ENCODE data around the gene POR.
A peak's percentile ranks its signal among the peaks of the same experiment; 100 is the strongest.
"Not testable (repeated sequence)": the region's sequence is repeated elsewhere in the genome, so short reads cannot be mapped to it uniquely, and the experiment has no call there.

The POR gene

GRCh38 chr7:75883265-75883824, 31.6 kb upstream of the POR start:
- DNase-seq; intact Hi-C loops (cut with DNase I): not testable (repeated sequence)

- no peak for DNase-seq
- intact Hi-C loops (cut with DNase I): no loop called here
Measured at GRCh38 chr7:75884476-75884875, 30.5 kb upstream of the POR start.

GRCh38 chr7:75885036-75885435, 29.9 kb upstream of the POR start:
- intact Hi-C loops (cut with DNase I): no loop called here
- no peak for DNase-seq

GRCh38 chr7:75887669-75888369, 27.1 kb upstream of the POR start:
- DNase-seq: no peak
- intact Hi-C loops (cut with DNase I): no loop called here

- intact Hi-C loops (cut with DNase I): no loop called here
- peak; percentile 45 to 96 (median 74) for DNase-seq
Measured at GRCh38 chr7:75888464-75889222, 26.3 kb upstream of the POR start.

- intact Hi-C loops (cut with DNase I): no loop called here
- DNase-seq: no peak
Measured at GRCh38 chr7:75889223-75889825, 25.6 kb upstream of the POR start.

- intact Hi-C loops (cut with DNase I): no loop called here
- DNase-seq: no peak
Measured at GRCh38 chr7:75889826-75890225, 25.1 kb upstream of the POR start.

- intact Hi-C loops (cut with DNase I); DNase-seq: not testable (repeated sequence)
Measured at GRCh38 chr7:75891237-75891636, 23.7 kb upstream of the POR start.

- intact Hi-C loops (cut with DNase I): no loop called here
- no peak for DNase-seq
Measured at GRCh38 chr7:75891815-75892411, 23.0 kb upstream of the POR start.

- intact Hi-C loops (cut with DNase I): no loop called here
- no peak for DNase-seq
Measured at GRCh38 chr7:75892634-75893272, 22.2 kb upstream of the POR start.

GRCh38 chr7:75896803-75897327, 18.1 kb upstream of the POR start:
- DNase-seq: no peak
- intact Hi-C loops (cut with DNase I): no loop called here

GRCh38 chr7:75900617-75901315, 14.2 kb upstream of the POR start:
- peak in 1 of 10 donors; percentile 27 for DNase-seq
- intact Hi-C loops (cut with DNase I): no loop called here

- peak; percentile 39 to 93 (median 64) for DNase-seq
- intact Hi-C loops (cut with DNase I): no loop called here
Measured at GRCh38 chr7:75905785-75906604, 9.0 kb upstream of the POR start.

GRCh38 chr7:75906991-75907667, 7.8 kb upstream of the POR start:
- intact Hi-C loops (cut with DNase I): no loop called here
- no peak for DNase-seq

- intact Hi-C loops (cut with DNase I); DNase-seq: not testable (repeated sequence)
Measured at GRCh38 chr7:75907668-75908039, 7.3 kb upstream of the POR start.

- DNase-seq: peak in 1 of 10 donors; percentile 2
- intact Hi-C loops (cut with DNase I): no loop called here
Measured at GRCh38 chr7:75909521-75910132, 5.3 kb upstream of the POR start.

GRCh38 chr7:75911186-75911585, 3.8 kb upstream of the POR start:
- intact Hi-C loops (cut with DNase I): not testable (repeated sequence)
- DNase-seq: peak in 1 of 10 donors; percentile 31

- peak in 1 of 10 donors; percentile 30 for DNase-seq
- intact Hi-C loops (cut with DNase I): no loop called here
Measured at GRCh38 chr7:75913437-75913836, 1.5 kb upstream of the POR start.
